SU-DHL-6 (cell line): ENCODE results near the gene SLC47A2.

Experiments used
- H2AFZ ChIP-seq: fragments of 200-600 bp; sonication (generic); 2 replicates; pipeline ENCODE4 v1.6.1; 2014; ENCODE audit warnings: low read depth, mild to moderate bottlenecking, moderate library complexity, mixed read lengths, antibody characterized with exemption, low read length; ENCODE audit not compliant: severe bottlenecking
- H3F3A ChIP-seq: fragments of 200-600 bp; shearing (Covaris generic); 2 replicates; pipeline ENCODE4 v1.6.0; 2016; ENCODE audit warnings: antibody characterized with exemption, mild to moderate bottlenecking; ENCODE audit not compliant: insufficient read depth
- H3K27ac ChIP-seq: fragments of 200-600 bp; sonication (generic); 2 replicates; pipeline ENCODE4 v1.5.1; 2016; ENCODE audit warnings: low read depth, mild to moderate bottlenecking, low read length, moderate library complexity, mixed read lengths
- H3K27me3 ChIP-seq: fragments of 200-600 bp; sonication (generic), shearing (Covaris generic); 2 replicates; pipeline ENCODE4 v1.6.0; 2014; ENCODE audit warnings: mild to moderate bottlenecking, low read length
- H3K36me3 ChIP-seq: fragments of 200-600 bp; sonication (generic); 2 replicates; pipeline ENCODE4 v1.6.1; 2014; ENCODE audit warnings: mild to moderate bottlenecking, low read length, mixed read lengths
- H3K4me2 ChIP-seq: fragments of 300-600, 200-600 bp; shearing (Covaris generic), sonication (generic); 2 replicates; pipeline ENCODE4 v1.6.0; 2014; ENCODE audit warnings: low read length, low read depth, mild to moderate bottlenecking; ENCODE audit not compliant: poor library complexity, severe bottlenecking
- H3K4me3 ChIP-seq: fragments of 200-600 bp; sonication (generic); 2 replicates; pipeline ENCODE4 v1.5.1; 2014; ENCODE audit warnings: antibody characterized with exemption, low read length, mild to moderate bottlenecking, mixed read lengths; ENCODE audit not compliant: insufficient read depth, poor library complexity, severe bottlenecking
- H3K79me2 ChIP-seq: fragments of 200-600 bp; sonication (generic); 2 replicates; pipeline ENCODE4 v1.6.1; 2014; ENCODE audit warnings: mild to moderate bottlenecking, low read length, moderate library complexity; ENCODE audit not compliant: insufficient read depth
- H3K9ac ChIP-seq: fragments of 200-600 bp; sonication (generic); 2 replicates; pipeline ENCODE4 v1.7.0; 2014; ENCODE audit warnings: mild to moderate bottlenecking, low read length
- H3K9me2 ChIP-seq: fragments of 200-600 bp; sonication (generic); replicated peaks from 2 replicates; pipeline ENCODE4 v1.6.1; 2014; ENCODE audit warnings: low read length; ENCODE audit not compliant: insufficient read depth
- H3K9me3 ChIP-seq: fragments of 200-600 bp; sonication (generic); 2 replicates; pipeline ENCODE4 v1.6.1; 2014; ENCODE audit warnings: low read length, mixed read lengths; ENCODE audit not compliant: insufficient read depth
- H4K20me1 ChIP-seq: fragments of 200-600 bp; sonication (generic); 2 replicates; pipeline ENCODE4 v1.6.1; 2014; ENCODE audit warnings: low read depth, mild to moderate bottlenecking, antibody characterized with exemption, low read length, moderate library complexity, mixed read lengths
- EZH2phosphoT487 ChIP-seq: fragments of 200-600 bp; sonication (generic), shearing (Covaris generic); conservative IDR thresholded peaks from 2 replicates; pipeline ENCODE4 v1.6.1; 2018; ENCODE audit warnings: mild to moderate bottlenecking, antibody characterized with exemption, low read length, moderate library complexity, mixed read lengths
- TF ChIP-seq, protein P1 (sequence below): fragments of 200-600 bp; sonication (generic); IDR thresholded peaks from one replicate; pipeline ENCODE4 v1.5.1; 2017; ENCODE audit warnings: antibody characterized with exemption, mild to moderate bottlenecking, low read length, moderate library complexity; ENCODE audit not compliant: insufficient read depth, poor library complexity, severe bottlenecking

The SLC47A2 gene

DNA sequence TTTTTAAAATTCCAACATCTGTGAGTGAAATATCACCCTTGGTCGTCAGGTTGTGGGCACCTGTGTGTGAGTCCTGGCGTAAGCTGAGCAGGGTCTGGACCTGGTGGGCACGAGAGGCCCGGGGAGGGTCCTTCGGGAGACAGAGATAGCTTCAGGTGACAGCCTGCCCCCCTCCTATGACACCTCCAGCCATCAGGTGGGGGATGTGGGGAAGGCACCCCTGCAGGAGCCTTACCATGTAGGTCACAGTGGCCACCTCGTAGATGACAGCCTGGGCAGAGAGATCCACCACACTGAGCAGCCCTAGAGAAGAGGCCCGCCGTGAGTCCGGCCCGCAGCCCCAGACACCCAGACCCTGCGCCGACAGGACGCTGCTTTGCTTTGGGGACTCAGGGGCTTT lies 11.2 kb downstream of the SLC47A2 start:
- Histone ChIP-seq H3K4me3 (no peak overlapping the region), H3K36me3 (no peaks in the 10 kb centered on the region), H3K9ac (no peak overlapping the region), H2AFZ (no peak overlapping the region), H3F3A (no peaks in the 10 kb centered on the region), H3K27me3 (no peaks in the 10 kb centered on the region), H4K20me1 (no peaks in the 10 kb centered on the region), H3K79me2 (no peaks in the 10 kb centered on the region), H3K9me2 (no peaks in the 10 kb centered on the region), H3K4me2 (no peak overlapping the region), H3K27ac (no peak overlapping the region), H3K9me3 (no peaks in the 10 kb centered on the region)
- TF ChIP-seq, protein P1, sequence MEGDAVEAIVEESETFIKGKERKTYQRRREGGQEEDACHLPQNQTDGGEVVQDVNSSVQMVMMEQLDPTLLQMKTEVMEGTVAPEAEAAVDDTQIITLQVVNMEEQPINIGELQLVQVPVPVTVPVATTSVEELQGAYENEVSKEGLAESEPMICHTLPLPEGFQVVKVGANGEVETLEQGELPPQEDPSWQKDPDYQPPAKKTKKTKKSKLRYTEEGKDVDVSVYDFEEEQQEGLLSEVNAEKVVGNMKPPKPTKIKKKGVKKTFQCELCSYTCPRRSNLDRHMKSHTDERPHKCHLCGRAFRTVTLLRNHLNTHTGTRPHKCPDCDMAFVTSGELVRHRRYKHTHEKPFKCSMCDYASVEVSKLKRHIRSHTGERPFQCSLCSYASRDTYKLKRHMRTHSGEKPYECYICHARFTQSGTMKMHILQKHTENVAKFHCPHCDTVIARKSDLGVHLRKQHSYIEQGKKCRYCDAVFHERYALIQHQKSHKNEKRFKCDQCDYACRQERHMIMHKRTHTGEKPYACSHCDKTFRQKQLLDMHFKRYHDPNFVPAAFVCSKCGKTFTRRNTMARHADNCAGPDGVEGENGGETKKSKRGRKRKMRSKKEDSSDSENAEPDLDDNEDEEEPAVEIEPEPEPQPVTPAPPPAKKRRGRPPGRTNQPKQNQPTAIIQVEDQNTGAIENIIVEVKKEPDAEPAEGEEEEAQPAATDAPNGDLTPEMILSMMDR = no peak
- TF ChIP-seq EZH2phosphoT487 = no peak

DNA sequence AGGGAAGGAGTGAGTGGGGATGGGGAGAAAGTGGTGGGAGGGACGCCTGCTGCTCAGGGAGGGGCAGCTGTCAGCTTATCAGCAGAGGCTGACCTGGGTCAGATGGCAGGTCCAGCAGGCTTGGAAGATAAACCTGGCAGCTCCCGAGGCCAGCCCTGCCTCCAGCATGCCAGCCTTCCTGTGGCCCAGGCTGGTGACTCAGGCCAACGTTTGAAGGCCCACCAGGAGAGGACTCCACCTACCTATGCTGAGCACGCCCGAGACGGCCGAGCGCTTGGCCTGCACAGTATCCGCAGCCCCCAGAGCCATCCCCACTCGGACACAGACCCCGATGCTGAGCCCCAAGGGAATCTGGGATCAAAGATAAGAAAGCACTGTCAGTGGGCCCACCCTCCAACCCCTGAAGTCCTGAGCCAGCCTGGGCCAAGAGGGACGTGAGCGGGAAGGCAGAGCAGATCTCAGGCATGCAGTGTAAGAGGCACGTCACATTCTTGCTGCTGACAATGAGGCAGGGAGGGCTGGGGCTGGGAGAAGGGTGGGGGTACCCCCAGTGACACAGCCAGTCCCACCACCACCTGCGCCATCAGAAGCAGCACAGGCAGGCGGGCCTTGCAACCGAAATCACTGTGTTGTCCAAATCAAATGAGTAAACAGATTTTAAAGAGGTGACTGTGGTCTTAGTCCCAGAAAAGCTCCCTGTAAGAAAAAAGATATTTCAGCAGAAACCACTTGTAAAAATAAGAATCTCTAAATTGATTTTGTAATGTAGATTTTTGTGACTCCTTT lies 12.4 kb downstream of the SLC47A2 start:
- Histone ChIP-seq H3K9me2 (no peaks in the 10 kb centered on the region), H3K79me2 (no peaks in the 10 kb centered on the region), H4K20me1 (no peaks in the 10 kb centered on the region), H3K36me3 (no peaks in the 10 kb centered on the region), H3K9me3 (no peaks in the 10 kb centered on the region), H3K27ac (no peak overlapping the region), H2AFZ (no peak overlapping the region), H3F3A (no peaks in the 10 kb centered on the region), H3K4me3 (no peak overlapping the region), H3K9ac (no peak overlapping the region), H3K4me2 (no peak overlapping the region), H3K27me3 (no peaks in the 10 kb centered on the region)
- TF ChIP-seq, protein P1 = no peak
- TF ChIP-seq EZH2phosphoT487 = no peak

GRCh38 chr17:19703106-19703827 lies 13.1 kb downstream of the SLC47A2 start:
- Histone ChIP-seq H3K9me2 (no peaks in the 10 kb centered on the region), H3K4me3 (no peak overlapping the region), H3K79me2 (no peaks in the 10 kb centered on the region), H3F3A (no peaks in the 10 kb centered on the region), H3K36me3 (no peaks in the 10 kb centered on the region), H3K4me2 (no peak overlapping the region), H2AFZ (no peak overlapping the region), H3K27ac (no peak overlapping the region), H3K9me3 (no peaks in the 10 kb centered on the region), H3K27me3 (no peaks in the 10 kb centered on the region), H3K9ac (no peak overlapping the region), H4K20me1 (no peaks in the 10 kb centered on the region)
- TF ChIP-seq, protein P1 = no peak
- TF ChIP-seq EZH2phosphoT487 = no peak
